Endodermal cell (in vitro differentiated cells): ENCODE data around the gene OR2L2. TPM values are rescaled to one million over a fixed set of nuclear protein-coding genes. Genes with fewer than 3 reads are reported as not detected.

ENCODE experiments used
- DNase-seq: peaks from one replicate; pipeline ENCODE4 v3.0.0-alpha.2; 2017
- H3K27ac ChIP-seq: 2 replicates; pipeline ENCODE4 v1.5.1; 2013; ENCODE audit warnings: mild to moderate bottlenecking, low read depth, low read length, moderate library complexity
- H3K27me3 ChIP-seq: 2 replicates; pipeline ENCODE4 v1.6.1; 2013; ENCODE audit warnings: mild to moderate bottlenecking, low read length, moderate library complexity; ENCODE audit not compliant: insufficient read depth, control insufficient read depth, poor library complexity, severe bottlenecking
- H3K36me3 ChIP-seq: 2 replicates; pipeline ENCODE4 v1.7.0; 2013; ENCODE audit warnings: mild to moderate bottlenecking, low read length, moderate library complexity; ENCODE audit not compliant: control insufficient read depth, insufficient read depth
- H3K4me1 ChIP-seq: one replicate; pipeline ENCODE4 v1.7.0; 2013; ENCODE audit warnings: low read length; ENCODE audit not compliant: control insufficient read depth, insufficient read depth
- H3K4me3 ChIP-seq: 2 replicates; pipeline ENCODE4 v1.5.1; 2013; ENCODE audit warnings: mild to moderate bottlenecking, low read length, moderate library complexity
- H3K9ac ChIP-seq: 2 replicates; pipeline ENCODE4 v1.6.1; 2013; ENCODE audit warnings: mild to moderate bottlenecking, low read length, moderate library complexity; ENCODE audit not compliant: poor library complexity, severe bottlenecking; ENCODE audit errors: extremely low read depth
- H3K9me3 ChIP-seq: 2 replicates; pipeline ENCODE4 v1.6.1; 2013; ENCODE audit warnings: mild to moderate bottlenecking, low read length, moderate library complexity; ENCODE audit not compliant: control insufficient read depth
- H3K27ac Mint-ChIP-seq: 2 replicates; pipeline ENCODE4 v1.8.0; 2020; ENCODE audit warnings: mixed read lengths
- H3K27me3 Mint-ChIP-seq: 2 replicates; pipeline ENCODE4 v1.8.0; 2021; ENCODE audit warnings: mild to moderate bottlenecking, mixed read lengths; ENCODE audit not compliant: insufficient read depth
- H3K36me3 Mint-ChIP-seq: 2 replicates; pipeline ENCODE4 v1.8.0; 2020; ENCODE audit warnings: low read depth, mixed read lengths
- H3K4me1 Mint-ChIP-seq: 2 replicates; pipeline ENCODE4 v1.8.0; 2020; ENCODE audit warnings: mixed read lengths
- H3K4me3 Mint-ChIP-seq: 2 replicates; pipeline ENCODE4 v1.8.0; 2020; ENCODE audit warnings: mild to moderate bottlenecking, moderate library complexity, mixed read lengths
- H3K9me3 Mint-ChIP-seq: 2 replicates; pipeline ENCODE4 v1.8.0; 2020; ENCODE audit warnings: mild to moderate bottlenecking, mixed read lengths
- CTCF ChIP-seq: fragments of 200-600 bp; sonication (generic); conservative IDR thresholded peaks from 2 replicates; pipeline ENCODE4 v1.5.0; 2021; ENCODE audit warnings: antibody characterized with exemption, mild to moderate bottlenecking
- WGBS, 2 experiments: methylation state at CpG; one replicate each; pipeline versions ENCODE4 v1.1.5 to v1.1.7; 2013; ENCODE audit warnings: missing lambda C conversion rate in 2 of 2, mixed read lengths in 1 of 2; ENCODE audit not compliant: insufficient coverage in 1 of 2, insufficient read length in 1 of 2; 5-methylcytosine and 5-hydroxymethylcytosine counted together
- total RNA-seq, 2 donors: library from RNA; stranded (reverse); fragmentation: NEBNext Ultra II Directional in 1 of 2; extraction: Animal tissue kit (Norgen Biotek cat#: 25700) in 1 of 2; gene quantifications; 2 replicates in 1 of 2; 3 replicates in 1 of 2; pipeline ENCODE4 v1.2.1, GENCODE V29; 2021

Gene OR2L2
- total RNA-seq, 2 donors from 2014 or later: 0.07 to 0.13 TPM

DNA sequence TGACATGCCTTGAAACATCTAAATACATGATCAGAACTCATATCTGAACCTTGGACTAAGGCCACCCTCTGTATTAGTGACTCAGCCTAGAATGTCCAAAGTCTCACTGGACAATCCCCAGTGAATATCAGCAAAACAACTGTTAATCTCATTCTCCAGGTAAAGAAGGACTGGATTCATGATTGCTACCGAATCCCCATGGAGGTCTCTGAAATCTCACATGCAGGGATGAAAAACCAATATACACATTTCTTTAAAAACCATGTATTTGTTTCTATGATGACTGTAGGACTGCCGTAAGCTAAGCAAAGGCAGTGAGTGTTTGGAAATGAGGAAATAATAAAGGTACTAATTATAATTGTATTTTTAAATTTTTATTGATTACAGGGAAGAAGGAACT, 16.7 kb downstream of the OR2L2 start, which contains the start of gene OR2L3:
Gene OR2L3 (plus strand): TSS at position 301 of the 400 bp plus-strand sequence. CDS start 13,846 bp downstream, outside the sequence.
- Mint-ChIP-seq H3K36me3 (no peaks in the 10 kb centered on the region), H3K9me3 (peaks cover 71% of the 10 kb centered on the region), H3K4me1 (no peaks in the 10 kb centered on the region), H3K27me3 (no peaks in the 10 kb centered on the region), H3K4me3 (no peak within 1 kb of the TSS), H3K27ac (no peak within 1 kb of the TSS)
- Histone ChIP-seq H3K4me1 (no peaks in the 10 kb centered on the region), H3K27ac (no peak within 1 kb of the TSS), H3K9ac (no peak within 1 kb of the TSS), H3K9me3 (peaks cover 58% of the 10 kb centered on the region), H3K27me3 (no peaks in the 10 kb centered on the region), H3K36me3 (no peaks in the 10 kb centered on the region), H3K4me3 (no peak within 1 kb of the TSS)
- no peak for DNase-seq
- TF ChIP-seq CTCF: no peak
- WGBS, 2 experiments: 67% methylated on average over 2 of the region's 2 CpGs; no CpG with 5 or more reads in 1 of the 2 experiments

GRCh38 chr1:248047008-248047407, 17.1 kb downstream of the OR2L2 start:
- no peaks in the 10 kb centered on the region for H3K27me3 ChIP-seq
- no peak overlapping the region for H3K4me3 ChIP-seq
- H3K27ac ChIP-seq: no peak overlapping the region
- H3K4me1 ChIP-seq: no peaks in the 10 kb centered on the region
- no peaks in the 10 kb centered on the region for H3K36me3 ChIP-seq
- no peak for TF ChIP-seq CTCF
- Mint-ChIP-seq H3K36me3 (no peaks in the 10 kb centered on the region), H3K4me1 (no peaks in the 10 kb centered on the region), H3K27ac (no peak overlapping the region), H3K27me3 (no peaks in the 10 kb centered on the region), H3K9me3 (peaks cover 70% of the 10 kb centered on the region), H3K4me3 (no peak overlapping the region)
- 83% methylated on average over 1 of the region's 1 CpG; no CpG with 5 or more reads in 1 of the 2 experiments for WGBS, 2 experiments
- H3K9ac ChIP-seq: no peak overlapping the region
- peaks cover 61% of the 10 kb centered on the region for H3K9me3 ChIP-seq
- no peak for DNase-seq

GRCh38 chr1:248054671-248055070, 24.8 kb downstream of the OR2L2 start:
- Histone ChIP-seq H3K27me3 (no peaks in the 10 kb centered on the region), H3K27ac (no peak overlapping the region), H3K4me3 (no peak overlapping the region), H3K36me3 (no peaks in the 10 kb centered on the region), H3K4me1 (no peaks in the 10 kb centered on the region), H3K9me3 (peaks cover 78% of the 10 kb centered on the region), H3K9ac (no peak overlapping the region)
- Mint-ChIP-seq H3K27ac (no peak overlapping the region), H3K36me3 (no peaks in the 10 kb centered on the region), H3K4me3 (no peak overlapping the region), H3K9me3 (peaks cover 76% of the 10 kb centered on the region), H3K4me1 (no peaks in the 10 kb centered on the region), H3K27me3 (no peaks in the 10 kb centered on the region)
- DNase-seq: no peak
- no peak for TF ChIP-seq CTCF
